ENCODE results near the gene TNFAIP6.

Gene TNFAIP6

GRCh38 chr2:151344906-151345305 is 12.5 kb upstream of the TNFAIP6 start:
- Mint-ChIP-seq H3K4me1 (no peaks in the 10 kb centered on the region), H3K9me3 (peaks cover 28% of the 10 kb centered on the region), H3K27ac (no peak overlapping the region), H3K4me3 (no peak overlapping the region), H3K27me3 (ENCODE audit: low read depth, poor library complexity) (peaks cover 9% of the 10 kb centered on the region), H3K36me3 (ENCODE audit: low read depth) (peaks cover 7% of the 10 kb centered on the region)
- TF ChIP-seq CTCF (IDR thresholded peaks at IDR 0.05) = no peak
- DNase-seq = no peak

GRCh38 chr2:151347294-151347693 is 10.1 kb upstream of the TNFAIP6 start:
- no peaks in the 10 kb centered on the region for H3K36me3 Mint-ChIP-seq (ENCODE audit: low read depth)
- no peak overlapping the region for H3K4me3 Mint-ChIP-seq
- no peak for DNase-seq
- H3K27ac Mint-ChIP-seq = no peak overlapping the region
- no peaks in the 10 kb centered on the region for H3K4me1 Mint-ChIP-seq
- H3K27me3 Mint-ChIP-seq (ENCODE audit: low read depth, poor library complexity) = peaks cover 6% of the 10 kb centered on the region
- H3K9me3 Mint-ChIP-seq = peaks cover 12% of the 10 kb centered on the region
- no peak for TF ChIP-seq CTCF (IDR thresholded peaks at IDR 0.05)

GRCh38 chr2:151347906-151348305 is 9.5 kb upstream of the TNFAIP6 start:
- Mint-ChIP-seq H3K9me3 (peaks cover 12% of the 10 kb centered on the region), H3K27me3 (ENCODE audit: low read depth, poor library complexity) (peaks cover 6% of the 10 kb centered on the region), H3K4me3 (no peak overlapping the region), H3K4me1 (no peaks in the 10 kb centered on the region), H3K36me3 (ENCODE audit: low read depth) (no peaks in the 10 kb centered on the region), H3K27ac (no peak overlapping the region)
- no peak for TF ChIP-seq CTCF (IDR thresholded peaks at IDR 0.05)
- DNase-seq = no peak

GRCh38 chr2:151350579-151351195 is 6.7 kb upstream of the TNFAIP6 start:
- Mint-ChIP-seq H3K9me3 (peaks cover 4% of the 10 kb centered on the region), H3K4me3 (no peak overlapping the region), H3K27me3 (ENCODE audit: low read depth, poor library complexity) (peaks cover 6% of the 10 kb centered on the region), H3K4me1 (no peaks in the 10 kb centered on the region), H3K27ac (no peak overlapping the region), H3K36me3 (ENCODE audit: low read depth) (no peaks in the 10 kb centered on the region)
- TF ChIP-seq CTCF (IDR thresholded peaks at IDR 0.05) = no peak
- DNase-seq = no peak

- no peak for DNase-seq
- no peak for TF ChIP-seq CTCF (IDR thresholded peaks at IDR 0.05)
- no peaks in the 10 kb centered on the region for H3K4me1 Mint-ChIP-seq
- H3K27ac Mint-ChIP-seq = no peak overlapping the region
- H3K27me3 Mint-ChIP-seq (ENCODE audit: low read depth, poor library complexity) = peaks cover 6% of the 10 kb centered on the region
- H3K9me3 Mint-ChIP-seq = no peaks in the 10 kb centered on the region
- no peaks in the 10 kb centered on the region for H3K36me3 Mint-ChIP-seq (ENCODE audit: low read depth)
- H3K4me3 Mint-ChIP-seq = no peak overlapping the region
These were observed 3.4 kb upstream of the TNFAIP6 start for GRCh38 chr2:151353995-151354394.

GRCh38 chr2:151354807-151355206 is 2.6 kb upstream of the TNFAIP6 start:
- no peak for DNase-seq
- H3K36me3 Mint-ChIP-seq (ENCODE audit: low read depth) = no peaks in the 10 kb centered on the region
- peaks cover 6% of the 10 kb centered on the region for H3K27me3 Mint-ChIP-seq (ENCODE audit: low read depth, poor library complexity)
- peaks cover 2% of the 10 kb centered on the region for H3K9me3 Mint-ChIP-seq
- no peaks in the 10 kb centered on the region for H3K4me1 Mint-ChIP-seq
- TF ChIP-seq CTCF (IDR thresholded peaks at IDR 0.05) = no peak
- no peak overlapping the region for H3K4me3 Mint-ChIP-seq
- no peak overlapping the region for H3K27ac Mint-ChIP-seq
